ENCODE data around the gene HTT. TPM values are rescaled to one million over a fixed set of nuclear protein-coding genes. Genes with fewer than 3 reads are reported as not detected.

HTT gene
- total RNA-seq, 2 donors from 2014 or later = 37.8 to 97.8 TPM

GRCh38 chr4:3115637-3116270 lies 41.3 kb downstream of the HTT start:
- H3K27me3 ChIP-seq (replicated peaks; ENCODE audit: insufficient read depth) = no peaks in the 10 kb centered on the region
- TF ChIP-seq POLR2AphosphoS5 (IDR thresholded peaks at IDR 0.05) (no peak), POLR2A (IDR thresholded peaks at IDR 0.05) (no peak), CTCF (IDR thresholded peaks at IDR 0.05) (no peak)
- intact Hi-C loops (cut with DNase I) = no loop called here
- peaks cover 10% of the 10 kb centered on the region in 2 donors for H3K36me3 ChIP-seq
- no peaks in the 10 kb centered on the region for H3K9me3 ChIP-seq
- H3K27ac ChIP-seq = no peak overlapping the region
- H3K4me3 ChIP-seq = no peak overlapping the region
- no peaks in the 10 kb centered on the region for H3K4me1 ChIP-seq (replicated peaks)
- 89% methylated on average over 15 of the region's 15 CpGs for WGBS
- DNase-seq (ENCODE audit: low spot score) = no peak

GRCh38 chr4:3116955-3117354 lies 42.5 kb downstream of the HTT start:
- intact Hi-C loops (cut with DNase I) = no loop called here
- peaks cover 10% of the 10 kb centered on the region in 2 donors for H3K36me3 ChIP-seq
- H3K9me3 ChIP-seq = no peaks in the 10 kb centered on the region
- H3K27me3 ChIP-seq (replicated peaks; ENCODE audit: insufficient read depth) = no peaks in the 10 kb centered on the region
- 85% methylated on average over 2 of the region's 2 CpGs for WGBS
- DNase-seq (ENCODE audit: low spot score) = no peak
- H3K27ac ChIP-seq = no peak overlapping the region
- H3K4me3 ChIP-seq = no peak overlapping the region
- TF ChIP-seq POLR2AphosphoS5 (IDR thresholded peaks at IDR 0.05) (no peak), CTCF (IDR thresholded peaks at IDR 0.05) (no peak), POLR2A (IDR thresholded peaks at IDR 0.05) (no peak)
- H3K4me1 ChIP-seq (replicated peaks) = no peaks in the 10 kb centered on the region

- intact Hi-C loops (cut with DNase I) = no loop called here
- WGBS = 68% methylated on average over 8 of the region's 8 CpGs
- no peak overlapping the region for H3K4me3 ChIP-seq
- no peaks in the 10 kb centered on the region for H3K27me3 ChIP-seq (replicated peaks; ENCODE audit: insufficient read depth)
- DNase-seq (ENCODE audit: low spot score) = no peak
- H3K9me3 ChIP-seq = no peaks in the 10 kb centered on the region
- TF ChIP-seq CTCF (IDR thresholded peaks at IDR 0.05) (no peak), POLR2A (IDR thresholded peaks at IDR 0.05) (no peak), POLR2AphosphoS5 (IDR thresholded peaks at IDR 0.05) (no peak)
- H3K27ac ChIP-seq = no peak overlapping the region
- H3K36me3 ChIP-seq = peaks cover 10% of the 10 kb centered on the region in 2 donors
- H3K4me1 ChIP-seq (replicated peaks) = peaks cover 6% of the 10 kb centered on the region
These were observed 43.8 kb downstream of the HTT start for GRCh38 chr4:3118312-3118711.

GRCh38 chr4:3119464-3119863 lies 45.0 kb downstream of the HTT start:
- no peak for DNase-seq (ENCODE audit: low spot score)
- intact Hi-C loops (cut with DNase I) = no loop called here
- Histone ChIP-seq H3K4me3 (no peak overlapping the region), H3K27ac (no peak overlapping the region), H3K36me3 (peaks cover 10% of the 10 kb centered on the region in 2 donors), H3K4me1 (replicated peaks) (peaks cover 10% of the 10 kb centered on the region), H3K9me3 (no peaks in the 10 kb centered on the region), H3K27me3 (replicated peaks; ENCODE audit: insufficient read depth) (no peaks in the 10 kb centered on the region)
- no peak for TF ChIP-seq CTCF (IDR thresholded peaks at IDR 0.05)
- TF ChIP-seq POLR2AphosphoS5 (IDR thresholded peaks at IDR 0.05) = no peak
- TF ChIP-seq POLR2A (IDR thresholded peaks at IDR 0.05) = no peak
- WGBS = 68% methylated on average over 2 of the region's 2 CpGs

GRCh38 chr4:3121110-3121509 lies 46.6 kb downstream of the HTT start:
- peaks cover 10% of the 10 kb centered on the region for H3K4me1 ChIP-seq (replicated peaks)
- no peak overlapping the region for H3K4me3 ChIP-seq
- no peaks in the 10 kb centered on the region for H3K9me3 ChIP-seq
- intact Hi-C loops (cut with DNase I) = no loop called here
- peaks cover 5 to 6% of the 10 kb centered on the region in 2 donors for H3K36me3 ChIP-seq
- DNase-seq (ENCODE audit: low spot score) = no peak
- 95% methylated on average over 9 of the region's 9 CpGs for WGBS
- no peaks in the 10 kb centered on the region for H3K27me3 ChIP-seq (replicated peaks; ENCODE audit: insufficient read depth)
- no peak overlapping the region for H3K27ac ChIP-seq
- no peak for TF ChIP-seq POLR2A (IDR thresholded peaks at IDR 0.05)
- TF ChIP-seq CTCF (IDR thresholded peaks at IDR 0.05) = no peak
- no peak for TF ChIP-seq POLR2AphosphoS5 (IDR thresholded peaks at IDR 0.05)
